Ovary (tissue), 3 donors: ENCODE measurements around the gene CTBP2.

Experiments used
- EP300 ChIP-seq: sonication (generic); formaldehyde crosslinking; IDR thresholded peaks from one replicate; pipeline ENCODE4 v1.6.1; 2017; ENCODE audit warnings: antibody characterized with exemption
- POLR2A ChIP-seq: fragments of 450-650 bp; IDR thresholded peaks from one replicate; pipeline ENCODE4 v1.6.1; 2017; ENCODE audit warnings: antibody characterized with exemption, mild to moderate bottlenecking, moderate library complexity
- TF ChIP-seq, protein P1 (sequence below), 3 donors: fragments of 450-650 bp in 2 of 3; fragments of 200-600 bp in 1 of 3; IDR thresholded peaks; one replicate each; pipeline versions ENCODE4 v1.5.1 to v1.8.0; 2016 to 2022; ENCODE audit warnings: antibody characterized with exemption in 3 of 3, mild to moderate bottlenecking in 1 of 3
- donor health status: DM: no; HTN: no; CAD: no.

DNA sequence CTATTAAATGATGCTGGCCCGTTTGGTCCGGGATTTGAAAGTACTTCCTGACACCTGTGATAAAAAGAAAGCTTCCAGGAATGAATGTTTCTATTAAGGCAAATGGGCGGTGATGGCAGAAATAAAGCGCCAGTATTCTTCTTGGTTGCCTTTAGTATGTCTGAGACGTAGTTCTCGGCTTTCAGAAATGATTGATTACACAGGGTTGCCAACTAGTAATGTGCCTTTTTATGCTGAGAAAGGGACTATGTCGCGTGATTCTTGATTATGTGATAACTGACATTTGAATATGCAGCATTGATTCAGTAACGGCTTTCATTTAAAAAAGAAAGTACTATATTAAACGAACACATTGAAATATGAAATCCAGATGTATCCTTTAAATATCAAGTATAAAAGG lies 204.5 kb downstream of the CTBP2 start:
- TF ChIP-seq EP300 (no peak), POLR2A (no peak)
- TF ChIP-seq, protein P1, sequence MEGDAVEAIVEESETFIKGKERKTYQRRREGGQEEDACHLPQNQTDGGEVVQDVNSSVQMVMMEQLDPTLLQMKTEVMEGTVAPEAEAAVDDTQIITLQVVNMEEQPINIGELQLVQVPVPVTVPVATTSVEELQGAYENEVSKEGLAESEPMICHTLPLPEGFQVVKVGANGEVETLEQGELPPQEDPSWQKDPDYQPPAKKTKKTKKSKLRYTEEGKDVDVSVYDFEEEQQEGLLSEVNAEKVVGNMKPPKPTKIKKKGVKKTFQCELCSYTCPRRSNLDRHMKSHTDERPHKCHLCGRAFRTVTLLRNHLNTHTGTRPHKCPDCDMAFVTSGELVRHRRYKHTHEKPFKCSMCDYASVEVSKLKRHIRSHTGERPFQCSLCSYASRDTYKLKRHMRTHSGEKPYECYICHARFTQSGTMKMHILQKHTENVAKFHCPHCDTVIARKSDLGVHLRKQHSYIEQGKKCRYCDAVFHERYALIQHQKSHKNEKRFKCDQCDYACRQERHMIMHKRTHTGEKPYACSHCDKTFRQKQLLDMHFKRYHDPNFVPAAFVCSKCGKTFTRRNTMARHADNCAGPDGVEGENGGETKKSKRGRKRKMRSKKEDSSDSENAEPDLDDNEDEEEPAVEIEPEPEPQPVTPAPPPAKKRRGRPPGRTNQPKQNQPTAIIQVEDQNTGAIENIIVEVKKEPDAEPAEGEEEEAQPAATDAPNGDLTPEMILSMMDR (IDR thresholded peaks at IDR 0.05): no peak
